Caki2 (cell line): ENCODE measurements around the gene HABP4. TPM values are rescaled to one million over a fixed set of nuclear protein-coding genes. Genes with fewer than 3 reads are reported as not detected.
"Not testable (repeated sequence)": the region's sequence is repeated elsewhere in the genome, so short reads cannot be mapped to it uniquely, and the experiment has no call there.

Experiments
- DNase-seq: peaks from one replicate; pipeline ENCODE4 v3.0.0-alpha.2; 2015; ENCODE audit warnings: low read depth
- in situ Hi-C: cut with HindIII; loops from 2 replicates; pipeline ENCODE4 v1.10.0; 2016; ENCODE audit warnings: low sequenced_read_pairs, low pct_unique_long_range_greater_than_20kb, mixed read lengths
- total RNA-seq: library from RNA; depleted of rRNA; stranded (reverse); fragments of >200 nt; shearing (Covaris generic); gene quantifications from 2 replicates; pipeline ENCODE4 v1.2.3, GENCODE V29; 2014; ENCODE audit warnings: low replicate concordance

Gene HABP4
- total RNA-seq, 1 experiment from 2014 or later = 32.8 TPM

- in situ Hi-C loops = no loop called here
Observed at GRCh38 chr9:96491079-96491879, 41.3 kb downstream of the HABP4 start.

DNA sequence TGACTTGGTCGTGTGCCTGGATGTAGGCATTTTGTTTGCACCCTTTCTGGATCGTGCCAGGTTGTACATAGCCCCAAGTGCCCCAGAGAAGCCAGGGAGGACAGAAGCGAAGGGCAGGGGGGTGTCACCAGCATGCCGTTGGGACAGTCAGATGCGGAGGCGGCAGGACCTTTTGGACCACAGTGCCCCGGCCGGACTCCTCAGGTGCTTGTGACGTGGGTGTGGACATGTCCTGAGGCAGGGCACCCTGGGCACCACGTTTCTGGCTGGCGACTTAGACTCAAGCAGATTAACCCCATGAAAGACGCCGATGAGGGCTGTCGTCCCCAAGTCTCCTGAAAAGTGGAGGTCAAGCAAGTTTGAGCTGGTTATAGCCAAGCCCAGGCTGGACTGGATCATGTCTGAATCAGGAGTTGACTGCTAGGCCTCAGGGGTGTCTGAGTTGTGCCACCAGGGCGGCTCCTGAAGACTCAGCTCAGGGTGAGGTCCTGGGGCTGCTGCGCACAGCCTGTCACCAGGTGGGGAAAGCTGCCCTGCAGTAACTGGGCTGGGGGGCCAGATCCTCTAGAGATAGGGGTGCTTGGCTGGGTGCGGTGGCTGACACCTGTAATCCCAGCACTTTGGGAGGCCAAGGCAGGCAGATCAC is 42.0 kb downstream of the HABP4 start:
- no peak for DNase-seq

More at GRCh38 chr9:96491079-96491879, 41.3 kb downstream of the HABP4 start:
- DNase-seq = no peak

GRCh38 chr9:96492993-96493531 is 43.1 kb downstream of the HABP4 start:
- DNase-seq = no peak
- in situ Hi-C loops = no loop called here

More for the DNA sequence above, 42.0 kb downstream of the HABP4 start:
- in situ Hi-C loops = no loop called here

DNA sequence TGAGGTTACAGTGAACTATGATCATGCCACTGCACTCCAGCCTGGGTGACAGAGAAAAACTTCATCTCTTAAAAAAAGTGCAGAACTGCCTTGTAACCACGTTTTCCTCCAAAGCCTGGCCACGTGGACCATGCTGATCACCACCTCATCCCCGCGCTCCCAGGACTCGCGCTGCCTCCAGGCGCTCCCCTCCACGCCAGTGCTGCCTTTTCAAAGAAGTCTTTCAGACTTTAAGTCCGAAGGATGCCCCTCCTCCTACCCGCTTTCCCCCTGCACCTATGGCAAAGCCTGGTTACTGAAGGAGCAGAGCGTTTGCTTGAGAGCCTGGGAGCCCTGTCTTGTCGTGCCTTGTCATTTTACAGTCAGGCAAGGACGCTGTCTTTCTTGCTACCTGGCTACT is 43.8 kb downstream of the HABP4 start:
- in situ Hi-C loops = no loop called here
- DNase-seq = no peak

- DNase-seq = no peak
- in situ Hi-C loops = no loop called here
Observed at GRCh38 chr9:96494215-96494800, 44.3 kb downstream of the HABP4 start.

DNA sequence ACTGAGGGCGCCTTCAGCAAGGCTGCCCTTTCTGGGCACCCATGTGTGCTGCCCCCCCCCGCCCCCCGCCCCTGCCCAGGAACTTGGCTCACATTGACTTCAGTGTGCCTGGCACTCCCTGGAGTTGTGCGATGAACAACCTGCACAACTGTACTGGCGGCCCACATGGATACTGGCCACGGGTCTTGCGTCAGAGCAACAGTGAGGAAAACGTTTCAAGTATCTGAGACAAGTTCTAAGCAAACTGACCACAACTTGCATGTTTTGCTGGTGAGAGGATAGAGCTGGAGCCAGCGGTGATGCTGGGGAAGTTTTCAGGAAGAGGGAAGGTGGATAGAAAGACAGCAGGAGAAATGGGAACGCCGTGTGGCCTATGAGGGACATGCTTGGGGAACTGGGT is 45.4 kb downstream of the HABP4 start:
- DNase-seq = no peak
- in situ Hi-C loops = no loop called here

DNA sequence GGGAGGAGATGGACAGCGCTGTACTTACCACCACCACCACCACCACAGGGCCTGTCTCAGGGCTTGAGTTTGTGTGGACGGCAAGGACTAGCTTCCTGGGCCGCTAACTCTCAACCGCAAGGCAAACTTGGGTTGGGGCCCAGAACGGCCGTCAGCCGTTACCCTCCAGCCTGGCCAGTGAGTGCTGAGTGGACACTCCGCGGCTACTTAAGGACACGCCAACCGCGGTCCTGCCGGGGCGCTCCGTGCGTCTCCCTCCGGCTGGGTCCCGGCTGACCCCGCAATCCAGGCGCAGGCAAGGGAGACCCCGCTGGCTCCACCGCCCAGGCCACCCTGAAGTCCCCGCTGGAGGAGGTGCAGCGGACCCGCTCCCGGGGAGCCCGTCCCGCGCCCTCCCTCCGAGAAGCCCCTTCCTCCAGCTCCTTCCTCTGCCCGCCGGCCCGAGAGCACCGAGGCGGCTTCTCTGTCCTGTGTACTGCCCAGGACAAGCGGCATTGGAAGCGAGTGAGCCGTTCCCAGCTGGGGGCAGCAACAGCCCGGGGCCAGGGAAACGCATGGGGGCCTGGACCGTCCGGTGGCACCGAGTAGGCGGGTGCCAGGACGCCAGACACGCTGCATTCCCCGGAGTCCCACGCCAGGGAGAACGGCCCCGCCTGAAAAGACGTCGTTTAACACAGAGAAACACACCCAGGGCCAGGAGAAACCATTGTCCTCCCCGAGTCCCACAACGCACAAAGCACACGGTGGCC is 46.6 kb downstream of the HABP4 start:
- in situ Hi-C loops = no loop called here
- no peak for DNase-seq

- DNase-seq = no peak
- in situ Hi-C loops = no loop called here
Observed at GRCh38 chr9:96497117-96497399, 47.1 kb downstream of the HABP4 start.

DNA sequence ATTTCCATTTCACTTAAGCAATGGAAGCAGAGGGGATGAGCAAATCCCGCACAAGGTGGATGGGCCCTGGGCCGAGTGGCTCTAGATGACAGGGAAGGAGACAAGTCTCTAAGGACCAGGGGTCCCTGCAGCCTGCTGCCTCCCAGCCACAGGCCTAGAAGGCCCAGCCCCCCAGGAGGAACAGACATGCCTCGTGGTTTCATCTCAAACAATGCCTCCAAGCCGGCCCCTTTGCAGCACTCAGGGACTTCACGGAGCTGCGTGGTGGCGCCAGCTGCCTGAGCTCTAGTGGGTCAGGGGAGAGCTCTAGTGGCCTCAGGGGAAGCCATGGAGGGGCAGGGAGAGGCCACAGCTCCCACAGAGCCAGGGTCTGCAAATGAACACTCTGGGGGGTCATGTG is 48.8 kb downstream of the HABP4 start:
- in situ Hi-C loops = no loop called here

DNA sequence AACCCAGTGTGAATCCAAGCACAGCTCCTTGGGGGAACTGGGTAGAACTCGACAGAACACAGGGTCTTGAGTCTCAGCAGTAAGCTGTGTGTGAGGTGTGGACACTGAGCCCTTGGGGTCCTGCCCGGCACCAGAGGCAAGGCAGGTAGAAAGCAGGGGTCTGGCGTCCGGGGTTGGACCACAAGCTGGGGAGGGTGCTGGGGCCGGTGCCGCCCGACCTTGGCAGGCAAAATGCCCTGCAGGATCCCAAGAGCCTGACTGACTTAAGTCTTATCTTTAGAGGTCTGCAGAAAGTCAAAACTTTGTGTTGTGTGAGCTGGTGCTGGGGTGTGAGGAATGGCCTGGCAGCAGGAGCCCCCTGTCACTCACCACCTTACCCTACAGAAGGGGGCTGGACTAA is 49.3 kb downstream of the HABP4 start:
- in situ Hi-C loops = no loop called here
- DNase-seq = no peak

More for the DNA sequence above, 48.8 kb downstream of the HABP4 start:
- no peak for DNase-seq

GRCh38 chr9:96500696-96501632 is 51.0 kb downstream of the HABP4 start:
- in situ Hi-C loops = no loop called here
- DNase-seq = no peak

DNA sequence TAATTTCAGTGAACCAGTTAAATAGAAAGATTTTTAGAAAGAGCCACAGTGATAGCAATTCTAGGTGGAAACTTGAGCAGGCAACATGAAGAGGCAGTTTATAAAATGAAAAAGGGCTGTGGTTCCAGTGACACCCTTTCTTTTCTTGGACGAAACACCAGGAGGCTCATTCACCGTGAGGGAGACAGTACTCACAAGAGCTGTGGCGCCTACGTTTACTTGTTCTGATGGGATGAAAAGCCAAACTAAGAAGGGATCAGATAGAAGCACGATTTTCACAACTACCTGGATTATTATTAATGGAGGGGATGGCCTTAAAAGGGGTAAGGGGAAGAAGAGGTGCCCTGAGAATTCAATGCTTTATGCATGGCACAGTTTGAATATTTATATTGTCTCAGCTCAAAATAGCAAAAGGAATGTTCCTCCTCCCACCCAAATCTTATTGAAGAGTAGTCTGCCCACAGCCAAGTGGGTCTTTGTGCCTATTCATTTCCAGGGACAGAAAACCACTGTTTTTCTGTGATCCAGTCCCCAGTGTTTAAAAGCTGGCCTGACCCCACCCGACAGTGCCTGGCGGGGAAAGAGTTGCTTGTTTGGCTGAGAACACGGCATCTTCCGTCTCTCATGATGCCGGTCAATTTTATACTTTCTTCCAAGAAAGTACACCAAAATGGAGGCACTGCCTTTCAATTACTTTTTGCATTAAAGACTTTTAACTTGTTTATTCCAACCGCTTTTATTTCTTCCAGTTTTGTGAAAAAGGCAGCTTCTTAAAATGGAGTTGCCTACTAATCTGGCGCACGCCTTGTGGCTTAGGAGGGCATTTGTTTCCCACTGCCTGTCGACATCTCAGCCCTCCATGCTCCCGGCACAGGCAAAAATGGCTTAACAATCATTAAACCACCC is 51.9 kb downstream of the HABP4 start:
- in situ Hi-C loops = no loop called here
- no peak for DNase-seq

DNA sequence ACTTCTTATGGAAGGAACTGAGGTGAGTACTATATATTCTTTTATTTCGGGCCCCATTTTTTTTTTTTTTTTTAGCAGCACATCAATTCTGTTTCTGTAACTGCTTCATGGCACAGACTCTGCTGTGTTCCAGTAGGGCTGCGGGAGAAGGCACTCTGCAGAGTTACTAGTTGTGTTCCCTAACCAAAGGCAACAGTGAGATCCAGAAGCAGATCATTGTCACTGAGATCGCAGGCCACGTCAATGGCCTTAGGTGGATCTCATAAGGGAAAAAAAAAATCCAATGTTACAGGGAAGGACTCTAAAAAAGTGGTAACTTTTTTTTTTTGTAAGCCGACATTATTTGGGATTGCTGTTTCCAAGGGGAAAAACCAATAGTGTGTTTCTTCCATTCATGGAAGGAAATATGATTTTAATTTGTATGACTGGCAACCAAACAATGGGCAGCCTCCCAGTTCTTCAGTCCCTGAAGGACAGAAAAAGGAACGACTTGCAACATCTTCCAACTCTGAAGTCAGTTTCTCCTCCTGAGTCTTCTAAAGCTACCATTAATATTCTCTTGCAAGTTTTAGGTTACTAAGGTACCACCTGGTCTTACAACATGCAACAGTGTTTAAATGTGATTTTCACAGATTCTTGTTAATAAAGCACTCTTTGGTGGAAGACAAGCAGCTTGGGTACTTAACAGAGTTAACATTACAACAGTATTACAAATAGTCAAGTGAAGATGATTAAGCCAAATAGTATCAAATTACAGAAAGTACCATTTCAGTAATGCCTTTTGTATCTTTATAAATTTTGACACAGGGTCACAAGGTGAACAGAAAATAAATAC is 52.8 kb downstream of the HABP4 start:
- in situ Hi-C loops = no loop called here

DNA sequence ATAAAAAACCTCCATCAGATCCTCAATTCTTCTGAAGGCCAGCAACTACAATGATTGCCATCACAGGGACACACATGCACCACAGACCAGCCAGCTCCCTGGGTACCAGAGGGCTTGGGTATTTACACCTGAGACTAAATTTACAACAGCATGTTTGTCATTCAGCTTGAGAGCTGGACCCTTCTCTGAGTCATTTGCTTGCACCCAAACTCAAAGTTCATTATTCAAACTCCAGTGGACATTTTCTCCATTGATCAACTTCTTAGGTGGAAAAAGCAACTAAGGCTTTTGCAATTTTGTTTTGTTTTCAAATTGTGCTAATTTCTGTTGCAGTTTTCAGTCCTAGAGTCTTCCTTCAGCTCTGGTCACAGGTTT is 53.4 kb downstream of the HABP4 start:
- in situ Hi-C loops, DNase-seq: not testable (repeated sequence)

More for the DNA sequence above, 52.8 kb downstream of the HABP4 start:
- DNase-seq = no peak

DNA sequence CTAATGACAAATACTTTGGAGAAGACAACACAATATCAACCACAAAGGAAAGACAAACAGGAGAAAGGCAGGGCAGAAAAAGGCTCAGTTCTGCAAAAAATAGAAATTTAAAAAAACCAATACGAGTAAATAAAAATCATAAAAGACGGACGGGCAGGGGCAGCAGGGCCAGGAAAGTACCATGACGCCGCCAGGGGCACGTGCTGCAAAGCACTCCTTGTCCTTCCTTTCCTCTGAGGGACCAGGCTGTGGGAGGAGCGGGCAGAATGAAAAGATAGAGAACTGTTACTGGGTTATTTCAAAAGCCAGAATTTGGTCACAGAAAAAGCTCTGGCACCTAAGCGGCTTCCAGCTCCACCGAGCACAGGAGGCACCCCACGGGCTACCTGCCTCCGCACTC is 53.9 kb downstream of the HABP4 start:
- DNase-seq = no peak
- in situ Hi-C loops = no loop called here
